Ishikawa (cell line): ENCODE results near the gene ATP1B1.

Source experiments
- EP300 ChIP-seq: IDR thresholded peaks from 2 replicates; pipeline ENCODE4 v1.6.1; 2012; ENCODE audit warnings: borderline replicate concordance
- YY1 ChIP-seq: IDR thresholded peaks from 2 replicates; pipeline ENCODE4 v1.6.1; 2012; ENCODE audit warnings: low read depth

- TF ChIP-seq EP300 (no peak), YY1 (no peak)
Observed at GRCh38 chr1:169087876-169088275, 18.6 kb upstream of the ATP1B1 start.
